Measurements from ENCODE around the gene REM1.

The REM1 gene

DNA sequence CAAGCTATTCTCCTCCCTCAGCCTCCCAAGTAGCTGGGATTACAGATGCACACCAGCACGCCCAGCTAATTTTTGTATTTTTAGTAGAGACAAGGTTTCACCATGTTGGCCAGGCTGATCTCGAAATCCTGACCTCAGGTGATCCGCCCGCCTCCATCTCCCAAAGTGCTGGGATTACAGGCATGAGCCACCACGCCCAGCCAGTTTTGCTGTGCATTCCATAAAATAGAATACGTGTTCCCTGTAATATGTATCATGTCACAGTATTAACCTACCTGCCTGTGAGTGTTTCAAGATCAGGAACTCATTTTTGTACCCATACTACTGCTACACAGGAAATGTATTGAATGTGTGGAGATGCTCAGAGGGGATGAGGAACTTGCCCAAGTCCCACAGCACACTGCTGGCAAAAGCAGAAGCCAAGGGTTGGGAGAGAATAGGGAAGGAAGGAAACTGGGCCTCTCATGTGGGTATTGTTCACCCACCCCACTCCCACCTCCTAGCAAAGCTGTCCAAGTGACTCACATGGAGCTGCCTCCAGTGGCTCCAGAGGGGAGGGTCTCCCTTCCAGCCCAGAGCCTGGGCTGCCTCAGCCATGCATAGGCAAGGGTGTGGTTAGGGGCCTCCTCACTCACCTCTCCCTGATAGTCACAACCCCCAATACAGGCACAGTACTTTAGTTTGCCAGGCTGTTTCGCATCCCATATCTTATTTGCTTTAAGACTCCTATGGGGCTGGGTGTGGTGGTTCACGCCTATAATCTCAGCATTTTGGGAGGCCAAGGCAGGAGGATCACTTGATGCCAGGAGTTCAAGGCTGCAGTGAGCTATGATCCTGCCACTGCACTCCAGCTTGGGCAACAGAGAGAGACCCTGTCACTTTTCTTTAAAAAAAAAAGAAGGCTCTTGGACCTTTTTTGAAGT lies 48.5 kb downstream of the REM1 start:
- H3K27ac ChIP-seq (ENCODE audit: low read depth, low read length, severe bottlenecking), result no peak overlapping the region
- H3K36me3 ChIP-seq (ENCODE audit: control insufficient read depth, insufficient read depth, low read length), result peaks cover 67% of the 10 kb centered on the region
- WGBS, 2 experiments (ENCODE audit: insufficient coverage in 2 of 2), result 87 to 96% methylated on average over 5 to 7 of the region's 8 CpGs
- peaks cover 6% of the 10 kb centered on the region for H3K4me1 ChIP-seq (ENCODE audit: control insufficient read depth, insufficient read depth, low read length, poor library complexity, severe bottlenecking)
- no peaks in the 10 kb centered on the region for H3K9me3 ChIP-seq (ENCODE audit: control insufficient read depth, low read length)
- H3K4me3 ChIP-seq (ENCODE audit: extremely low read depth, insufficient read depth, low read length, poor library complexity, severe bottlenecking), result no peak overlapping the region

- H3K4me1 ChIP-seq (ENCODE audit: control insufficient read depth, insufficient read depth, low read length, poor library complexity, severe bottlenecking), result peaks cover 3% of the 10 kb centered on the region
Observed at GRCh38 chr20:31527266-31527665, 52.2 kb downstream of the REM1 start.

More at GRCh38 chr20:31527266-31527665, 52.2 kb downstream of the REM1 start:
- 84 to 94% methylated on average over 4 to 6 of the region's 6 CpGs for WGBS, 2 experiments (ENCODE audit: insufficient coverage in 2 of 2)
- Histone ChIP-seq H3K4me3 (ENCODE audit: extremely low read depth, insufficient read depth, low read length, poor library complexity, severe bottlenecking) (no peak overlapping the region), H3K9me3 (ENCODE audit: control insufficient read depth, low read length) (no peaks in the 10 kb centered on the region), H3K36me3 (ENCODE audit: control insufficient read depth, insufficient read depth, low read length) (peaks cover 84% of the 10 kb centered on the region), H3K27ac (ENCODE audit: low read depth, low read length, severe bottlenecking) (no peak overlapping the region)

Data from mesodermal cell (in vitro differentiated cells).